GM12878 (cell line): ENCODE data around the gene DYRK1B. TPM values are rescaled to one million over a fixed set of nuclear protein-coding genes. Genes with fewer than 3 reads are reported as not detected.

Source experiments
- ATAC-seq: fragments of 200-7000 bp; cut with Tn5 transposase; 3 replicates; pipeline ENCODE4 v1.9.1; 2020; ENCODE audit warnings: mild to moderate bottlenecking, moderate library complexity
- BruUV-seq: library from RNA; stranded (reverse); fragments of 400-500 nt; replicated peaks from 2 replicates; lab custom pipeline; 2021; lab: Mats Ljungman, UMichigan
- CTCF ChIA-PET: fragments of 300-600 bp; sonication (Branson Sonifier 250); formaldehyde crosslinking; extraction: SDS; loops from one replicate; lab custom pipeline; 2021; ENCODE audit warnings: inconsistent platforms; lab: Yijun Ruan, JAX
- POLR2A ChIA-PET: fragments of 350-600 bp; formaldehyde crosslinking; extraction: SDS; loops from one replicate; lab custom pipeline; 2021; ENCODE audit warnings: inconsistent platforms; lab: Charles Lee
- RAD21 ChIA-PET: fragments of 300-600 bp; sonication (Branson Sonifier 250); formaldehyde crosslinking; loops from one replicate; lab custom pipeline; 2023; ENCODE audit warnings: antibody characterized with exemption; ENCODE audit not compliant: unreplicated experiment; lab: Charles Lee
- SMC1A ChIA-PET: fragments of 300-600 bp; sonication (Branson Sonifier 250); formaldehyde crosslinking; loops from one replicate; lab custom pipeline; 2023; ENCODE audit not compliant: unreplicated experiment, uncharacterized antibody; lab: Charles Lee
- DNase-seq: peaks from one replicate; pipeline ENCODE4 v3.0.0-alpha.2; 2011; ENCODE audit warnings: low read depth, low spot score
- FAIRE-seq: peaks from 3 replicates; lab custom pipeline; 2011; peaks lifted over from hg19 to GRCh38; lab: Jason Lieb, UNC
- H2AFZ ChIP-seq: 2 replicates; pipeline ENCODE4 v1.6.0; 2011; ENCODE audit warnings: low read depth, low read length, control low read depth; ENCODE audit not compliant: control insufficient read depth
- H3K27ac ChIP-seq: 2 replicates; pipeline ENCODE4 v1.5.1; 2011; ENCODE audit warnings: control low read depth; ENCODE audit not compliant: control insufficient read depth, insufficient read depth
- H3K27me3 ChIP-seq, 2 experiments: replicated peaks in 1 of 2; 2 replicates each; pipeline versions ENCODE4 v1.6.0 to v1.6.1; 2011; ENCODE audit warnings: low read length in 1 of 2; ENCODE audit not compliant: control insufficient read depth in 2 of 2, insufficient read depth in 2 of 2
- H3K36me3 ChIP-seq, 2 experiments: 2 replicates each; pipeline ENCODE4 v1.5.1; 2011; ENCODE audit warnings: low read length in 1 of 2; ENCODE audit not compliant: control insufficient read depth in 2 of 2, insufficient read depth in 2 of 2
- H3K4me1 ChIP-seq: 2 replicates; pipeline ENCODE4 v1.6.1; 2011; ENCODE audit warnings: mild to moderate bottlenecking, low read length, moderate library complexity, mixed read lengths; ENCODE audit not compliant: control insufficient read depth, insufficient read depth
- H3K4me2 ChIP-seq: 2 replicates; pipeline ENCODE4 v1.6.0; 2011; ENCODE audit warnings: control low read depth; ENCODE audit not compliant: control insufficient read depth, insufficient read depth
- H3K4me3 ChIP-seq: fragments of 200-600 bp; sonication (generic); 2 replicates; pipeline ENCODE4 v1.5.1; 2016
- H3K79me2 ChIP-seq: 2 replicates; pipeline ENCODE4 v1.6.0; 2011; ENCODE audit warnings: low read length; ENCODE audit not compliant: control insufficient read depth, insufficient read depth
- H3K9ac ChIP-seq: 2 replicates; pipeline ENCODE4 v1.8.0; 2011; ENCODE audit warnings: low read length, control low read depth, mixed read lengths; ENCODE audit not compliant: control insufficient read depth, insufficient read depth
- H3K9me3 ChIP-seq: replicated peaks from 3 replicates; pipeline ENCODE4 v1.5.1; 2011; ENCODE audit warnings: mild to moderate bottlenecking, low read length; ENCODE audit not compliant: control insufficient read depth, insufficient read depth
- H4K20me1 ChIP-seq: 2 replicates; pipeline ENCODE4 v1.6.0; 2011; ENCODE audit not compliant: control insufficient read depth, insufficient read depth
- ESRRA ChIP-seq: IDR thresholded peaks from 2 replicates; pipeline ENCODE4 v1.6.1; 2012; ENCODE audit warnings: mild to moderate bottlenecking, low read length, improper control_type of control experiment
- HDAC6 ChIP-seq: fragments of 200-600 bp; sonication (generic); IDR thresholded peaks from one replicate; pipeline ENCODE4 v1.8.0; 2017; ENCODE audit warnings: antibody characterized with exemption; ENCODE audit not compliant: unreplicated experiment
- MLLT1 ChIP-seq: fragments of 450-650 bp; IDR thresholded peaks from 2 replicates; pipeline ENCODE4 v1.6.1; 2016; ENCODE audit warnings: mild to moderate bottlenecking
- PAX8 ChIP-seq: fragments of 450-650 bp; IDR thresholded peaks from 2 replicates; pipeline ENCODE4 v1.6.1; 2017; ENCODE audit warnings: mild to moderate bottlenecking, moderate library complexity
- WRNIP1 ChIP-seq: IDR thresholded peaks from 2 replicates; pipeline ENCODE4 v1.6.1; 2011; ENCODE audit warnings: low read depth, low read length, improper control_type of control experiment, borderline replicate concordance
- ZNF622 ChIP-seq: fragments of 450-650 bp; IDR thresholded peaks from 2 replicates; pipeline ENCODE4 v1.6.1; 2017; ENCODE audit warnings: mild to moderate bottlenecking, inconsistent platforms
- WGBS: methylation state at CpG from one replicate; pipeline ENCODE4 v1.1.6; 2016; ENCODE audit warnings: low lambda C conversion rate; ENCODE audit not compliant: insufficient replicate concordance, insufficient coverage; ENCODE audit errors: missing lambda C conversion rate; 5-methylcytosine and 5-hydroxymethylcytosine counted together
- in situ Hi-C: fragments of 300-500 bp; cut with MboI; formaldehyde crosslinking; loops from 9 replicates; pipeline ENCODE4 v1.14.3; 2018; ENCODE audit warnings: mixed read lengths
- intact Hi-C: fragments of 100-400 bp; cut with micrococcal nuclease; formaldehyde crosslinking; loops from one replicate; pipeline ENCODE4 v1.14.2; 2022; ENCODE audit not compliant: unreplicated experiment
- polyA plus RNA-seq, 11 experiments: library from polyadenylated mRNA; depleted of rRNA in 4 of 11; unstranded in 6 of 11; stranded (reverse) in 5 of 11; fragments of >200 nt; fragmentation: Nextera tagmentation in 4 of 11; fragmentation: Illumina TruSeq in 1 of 11; extraction: Ambion mirVana in 4 of 11; extraction: Trizol in 1 of 11; gene quantifications; 1 replicate in 1 of 11; 2 replicates in 10 of 11; pipeline versions ENCODE4 v1.2.1 to v1.2.3, GENCODE V29; 2011 to 2016; ENCODE audit warnings: inconsistent platforms in 2 of 11, missing spikeins in 2 of 11, low read depth in 1 of 11
- total RNA-seq, 4 experiments: library from RNA; depleted of rRNA in 3 of 4; stranded (reverse); fragments of >200 nt in 3 of 4; fragmentation: Illumina TruSeq in 1 of 4; extraction: Trizol in 1 of 4; gene quantifications; 2 replicates each; pipeline versions ENCODE4 v1.2.1 to v1.2.3, GENCODE V29; 2013 to 2021

The DYRK1B gene
- total and polyA plus RNA-seq, 10 of the 15 experiments (the other 5 are each of a cell fraction or from before 2014, with no cell fraction given): 0.07 to 10.2 (median 3.4) TPM; not detected in 1

- Histone ChIP-seq H3K9me3 (no peaks in the 10 kb centered on the region), H3K79me2 (peaks cover 78% of the 10 kb centered on the region), H3K9ac (peak overlapping the region; percentile 48), H3K27me3 (no peaks in the 10 kb centered on the region), H4K20me1 (no peaks in the 10 kb centered on the region; the same call in 1 of the 2 replicates), H3K4me2 (peak overlapping the region; percentile 71), H3K4me3 (peak overlapping the region; percentile 70; the same call in 1 of the 2 replicates), H3K4me1 (peaks cover 15% of the 10 kb centered on the region), H3K27ac (peak overlapping the region; percentile 33), H3K36me3 (peaks cover 12 to 30% of the 10 kb centered on the region in 2 experiments), H2AFZ (no peak overlapping the region)
- no TSS peak for BruUV-seq
- RAD21 ChIA-PET: interaction anchor here (0.9 to 8.0 kb wide), 21 partner anchors 9 to 402 kb away, joined by 3 to 271 read pairs (median 6); partner anchors contain the start of genes DYRK1B, LEUTX and PSMC4
- CTCF ChIA-PET: interaction anchor here (0.6 to 9.1 kb wide), 38 partner anchors 9 to 410 kb away, joined by 3 to 466 read pairs (median 6); partner anchors contain the start of genes DYRK1B, EID2B and PSMC4
- WGBS: 81% methylated on average over 7 of the region's 7 CpGs
- POLR2A ChIA-PET: interaction anchor here (1.0 to 5.1 kb wide), 9 partner anchors 9 to 167 kb away, joined by 3 to 34 read pairs (median 10); partner anchors contain the start of genes DYRK1B and PSMC4
- TF ChIP-seq PAX8: no peak
- TF ChIP-seq WRNIP1: 0 out of 2 replicates have a peak, but pooled peaks have one; percentile 71
- SMC1A ChIA-PET: interaction anchor here (0.9 to 8.8 kb wide), 28 partner anchors 9 to 301 kb away, joined by 3 to 309 read pairs (median 6); partner anchors contain the start of genes DYRK1B and PSMC4
- no peak for FAIRE-seq
- in situ Hi-C loops (loop anchor here (5.0 kb wide), 2 partner anchors 51 to 296 kb away; no protein-coding TSS in a partner anchor), intact Hi-C loops (loop anchor here (1.0 kb wide), 1 partner anchor 169 kb away; no protein-coding TSS in a partner anchor)
- no peak for DNase-seq
- no peak for ATAC-seq
Measured at GRCh38 chr19:39842693-39843435, 8.9 kb upstream of the DYRK1B start.

- H3K4me2 ChIP-seq: no peak overlapping the region
- ChIA-PET SMC1A (interaction anchor here (1.0 to 8.8 kb wide), 8 partner anchors 19 to 308 kb away, joined by 3 to 309 read pairs (median 12); partner anchors contain the start of genes EID2B and PSMC4), POLR2A (interaction anchor here (1.5 kb wide), 1 partner anchor 8 kb away, joined by 6 read pairs; the partner anchor contains the start of gene DYRK1B), RAD21 (interaction anchor here (3.7 to 8.0 kb wide), 3 partner anchors 48 to 166 kb away, joined by 11 to 271 read pairs (median 234); no protein-coding TSS in a partner anchor), CTCF (interaction anchor here (4.2 to 9.1 kb wide), 8 partner anchors 7 to 288 kb away, joined by 22 to 466 read pairs (median 72); partner anchors contain the start of gene DYRK1B)
- H3K4me3 ChIP-seq: no peak overlapping the region
- H3K27ac ChIP-seq: no peak overlapping the region
- TF ChIP-seq HDAC6: no peak
- no peak for TF ChIP-seq MLLT1
- no peak for TF ChIP-seq ZNF622
- TF ChIP-seq ESRRA: no peak
- intact Hi-C loops: no loop called here
- H3K4me1 ChIP-seq: peaks cover 10% of the 10 kb centered on the region
- no peaks in the 10 kb centered on the region for H3K27me3 ChIP-seq
- in situ Hi-C loops: loop anchor here (5.0 kb wide), 2 partner anchors 49 to 294 kb away; no protein-coding TSS in a partner anchor
- H2AFZ ChIP-seq: no peak overlapping the region
- peaks cover 24 to 47% of the 10 kb centered on the region in 2 experiments for H3K36me3 ChIP-seq
- ATAC-seq: no peak
- H4K20me1 ChIP-seq: no peaks in the 10 kb centered on the region; the same call in 1 of the 2 replicates
- 90% methylated on average over 4 of the region's 4 CpGs for whole genome bisulfite sequencing
- H3K79me2 ChIP-seq: peaks cover 71% of the 10 kb centered on the region
- H3K9me3 ChIP-seq: no peaks in the 10 kb centered on the region
- no peak for DNase-seq
- no TSS peak for BruUV-seq
- FAIRE-seq: no peak
- H3K9ac ChIP-seq: no peak overlapping the region
Measured at GRCh38 chr19:39841041-39841440, 7.1 kb upstream of the DYRK1B start.
